Fibroblast of skin of abdomen (primary cell): ENCODE results near the gene NAV2.

Experiments used
- DNase-seq: peaks from one replicate; pipeline ENCODE4 v3.0.0-alpha.2; 2013

Gene NAV2

DNA sequence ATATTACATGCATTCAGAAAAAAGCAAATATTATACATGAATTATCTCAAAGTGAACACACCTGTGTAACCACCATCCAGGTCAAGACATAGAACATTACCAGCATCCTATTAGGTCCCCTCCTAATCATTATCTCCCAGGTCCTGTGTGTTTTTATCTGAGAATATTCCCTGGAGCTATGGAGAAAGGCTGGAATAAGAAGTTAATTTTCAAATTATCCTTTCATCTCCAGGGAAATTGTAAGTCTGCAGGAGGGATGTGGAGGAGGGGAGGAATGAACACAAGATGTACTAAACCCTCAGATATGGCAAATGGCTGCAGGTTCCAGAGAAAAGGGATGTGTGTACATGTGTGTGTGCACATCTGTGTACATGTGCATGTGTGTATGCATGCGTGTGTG is 25.2 kb upstream of the NAV2 start:
- DNase-seq = no peak

DNA sequence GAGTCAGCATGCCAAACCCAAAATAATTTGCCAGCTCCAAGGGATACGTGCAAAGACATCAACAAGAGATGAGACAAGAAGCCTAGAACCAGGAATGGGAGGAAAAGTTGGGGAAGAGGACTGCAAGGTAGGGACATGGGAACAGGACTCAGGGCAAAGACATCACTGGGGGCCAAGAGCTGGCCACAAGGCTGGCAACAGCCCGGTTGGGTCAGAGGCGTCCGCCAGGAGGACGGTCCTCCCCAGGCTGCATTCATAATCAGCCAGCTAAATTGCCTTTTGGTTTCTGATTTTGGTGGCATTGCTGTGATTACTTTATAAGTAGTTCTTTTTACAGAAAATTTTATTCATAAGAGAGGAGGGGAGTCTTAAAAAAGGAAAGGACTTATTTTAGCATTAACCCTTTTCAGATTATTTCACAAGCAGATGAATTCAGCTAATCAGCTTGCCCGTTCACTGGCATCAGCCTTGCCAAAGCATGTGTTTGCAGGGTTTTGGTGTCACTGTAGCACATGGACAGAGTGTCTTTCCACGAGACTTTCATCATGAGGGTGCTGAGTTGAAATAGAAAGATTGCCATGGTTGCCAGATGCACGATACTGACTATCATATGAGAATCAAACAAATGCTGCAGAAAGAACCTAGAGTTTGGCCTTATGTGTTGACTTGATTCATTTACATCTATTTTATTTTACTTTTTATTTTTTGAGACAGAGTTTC is 23.2 kb upstream of the NAV2 start:
- DNase-seq = no peak

DNA sequence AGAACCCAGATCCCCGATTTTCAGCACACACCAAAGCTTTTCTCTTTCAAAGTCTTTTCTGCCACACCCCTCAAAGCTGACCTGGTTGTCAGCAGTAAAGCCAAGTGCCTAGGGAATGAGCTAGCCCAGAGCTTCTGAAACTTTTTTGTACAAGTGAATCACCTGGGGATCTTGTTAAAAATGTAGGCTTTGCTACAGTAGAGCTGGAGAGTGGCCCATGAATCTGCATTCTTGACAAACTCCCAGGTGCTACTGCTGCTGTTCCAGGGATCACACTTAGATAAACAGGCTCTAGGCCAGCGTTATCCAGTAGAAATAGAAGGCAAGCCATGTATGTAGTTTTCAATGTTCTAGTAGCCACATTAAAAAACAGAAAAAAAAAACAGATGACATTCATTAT is 21.8 kb upstream of the NAV2 start:
- DNase-seq = no peak

DNA sequence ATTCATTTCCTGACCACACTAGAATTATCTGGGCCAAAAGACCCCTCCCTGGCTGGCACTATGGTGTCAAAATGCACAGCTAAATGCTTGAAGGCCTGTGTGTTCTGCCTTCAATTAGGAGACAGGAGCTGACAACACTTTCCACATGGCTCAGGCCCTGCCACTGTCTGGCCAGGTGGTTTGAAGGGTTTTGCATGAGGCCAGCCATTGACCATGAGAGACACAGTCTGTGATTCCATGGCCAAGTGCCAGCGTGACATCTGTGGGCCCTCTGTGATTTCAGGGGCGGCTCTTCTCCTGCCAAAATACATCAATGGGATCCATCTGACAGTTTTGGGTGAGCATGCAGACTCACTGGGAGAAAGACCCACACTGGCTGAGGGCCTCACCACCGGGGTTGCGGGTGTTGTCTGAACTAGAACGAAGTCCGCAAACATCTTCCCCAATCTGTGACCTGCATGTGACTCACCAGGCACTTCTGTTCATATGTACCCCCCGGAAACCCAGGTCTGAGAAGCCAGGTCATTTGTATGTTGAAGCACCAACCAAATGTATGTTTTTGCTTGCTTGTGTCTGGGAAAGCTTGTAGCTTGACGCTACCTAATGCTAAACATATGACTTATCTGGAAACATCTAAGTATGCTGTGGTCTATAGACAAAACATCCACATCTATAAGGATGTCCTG is 20.7 kb upstream of the NAV2 start:
- DNase-seq = peak; percentile 70

DNA sequence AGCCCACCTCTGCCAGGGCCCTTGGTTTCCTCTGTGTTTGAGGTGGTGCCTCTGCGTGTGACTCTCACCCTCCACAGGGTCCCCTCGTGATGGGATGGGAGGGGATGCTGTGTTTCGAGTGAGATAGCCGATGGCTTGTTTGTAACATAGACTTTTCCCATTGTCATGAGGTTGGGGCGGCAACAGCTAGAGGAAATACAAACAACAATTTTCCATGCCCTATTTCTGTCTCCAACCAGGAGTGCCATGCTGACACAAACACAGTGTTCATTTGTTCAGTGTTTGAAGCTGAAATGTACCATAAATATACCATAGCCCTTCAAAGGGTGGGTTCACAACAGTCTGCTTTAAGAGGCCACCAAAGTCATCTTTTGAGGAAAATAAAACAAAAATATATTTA is 19.5 kb upstream of the NAV2 start:
- no peak for DNase-seq

DNA sequence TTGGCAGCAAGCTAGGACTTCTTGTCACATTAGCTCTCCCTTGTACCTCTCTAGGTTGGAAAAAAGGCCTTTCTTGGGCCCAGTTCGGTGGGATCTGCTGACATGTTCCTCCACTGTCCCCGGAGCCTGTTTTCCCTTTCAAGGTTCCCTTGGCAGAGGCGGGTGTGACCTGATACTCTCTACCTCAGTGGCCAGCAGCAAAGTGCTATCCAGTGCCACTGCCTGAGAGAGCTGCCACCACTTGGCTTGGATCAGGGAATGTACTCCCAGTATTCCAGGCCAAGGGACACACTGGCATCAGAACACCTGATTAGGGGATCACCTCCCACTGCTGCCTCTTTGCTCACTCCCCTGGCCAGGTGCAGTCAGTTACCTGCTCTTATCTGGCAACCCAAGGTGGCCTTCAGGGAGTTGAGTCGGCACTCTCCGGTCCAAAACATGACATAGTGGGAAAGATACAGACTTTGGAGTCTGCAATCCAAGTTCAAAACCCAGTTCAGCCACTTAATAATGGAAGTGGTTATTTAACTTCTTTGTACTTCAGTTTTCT is 17.8 kb upstream of the NAV2 start:
- no peak for DNase-seq

DNA sequence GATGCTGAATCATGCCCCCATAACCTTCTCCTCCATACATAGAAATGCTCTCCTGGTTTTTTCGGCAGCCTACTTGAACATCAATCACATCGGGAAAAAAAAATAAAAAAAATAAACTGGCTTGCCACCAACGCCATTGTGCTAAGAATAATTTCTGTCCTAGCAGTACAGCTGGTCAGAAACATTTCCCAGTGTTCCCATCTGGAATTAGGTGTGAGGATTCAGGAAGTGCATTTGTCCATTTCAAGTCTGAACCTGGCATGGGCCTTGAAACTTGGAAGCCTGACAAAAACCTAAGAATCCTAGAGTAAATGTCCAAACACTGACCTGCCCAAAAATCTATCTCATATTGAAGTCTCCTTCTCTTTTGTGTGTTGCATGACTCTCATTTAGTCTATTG is 16.6 kb upstream of the NAV2 start:
- DNase-seq = no peak

DNA sequence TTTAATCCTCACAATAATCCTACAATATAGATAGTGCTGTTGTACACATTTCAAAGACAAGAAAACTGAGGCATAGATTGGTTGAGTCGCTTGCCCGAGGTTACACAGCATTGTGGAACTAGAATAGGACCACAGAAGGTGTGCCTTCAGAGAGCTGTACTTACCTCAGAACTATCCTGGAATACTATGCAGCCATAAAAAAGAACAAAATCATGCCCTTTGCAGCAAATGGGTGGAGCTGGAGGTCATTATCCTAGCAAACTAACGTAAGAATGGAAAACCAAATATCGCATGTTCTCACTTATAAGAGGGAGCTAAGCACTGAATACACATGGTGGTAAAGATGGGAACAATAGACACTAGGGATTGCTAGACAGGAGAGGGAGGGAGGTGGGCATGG is 15.7 kb upstream of the NAV2 start:
- no peak for DNase-seq

DNA sequence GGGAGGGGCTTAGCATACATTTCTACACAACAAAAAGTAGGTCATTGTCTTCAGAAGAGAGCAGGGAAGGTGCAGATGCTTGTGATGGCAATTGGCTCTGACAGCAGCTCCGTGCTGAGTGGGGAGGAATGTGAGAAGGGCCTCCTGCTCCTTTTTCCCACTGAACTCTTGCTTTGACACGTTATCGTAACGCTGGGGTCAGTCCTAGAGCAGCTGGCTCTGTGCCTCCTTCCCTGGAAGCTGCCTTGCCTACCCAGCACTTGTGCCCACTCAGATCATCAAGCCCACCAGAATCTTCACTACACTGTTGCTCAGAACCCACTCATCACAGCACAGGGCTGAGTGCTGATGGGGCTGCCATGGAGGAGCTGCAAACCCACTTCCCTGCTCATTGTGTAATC is 14.9 kb upstream of the NAV2 start:
- no peak for DNase-seq

DNA sequence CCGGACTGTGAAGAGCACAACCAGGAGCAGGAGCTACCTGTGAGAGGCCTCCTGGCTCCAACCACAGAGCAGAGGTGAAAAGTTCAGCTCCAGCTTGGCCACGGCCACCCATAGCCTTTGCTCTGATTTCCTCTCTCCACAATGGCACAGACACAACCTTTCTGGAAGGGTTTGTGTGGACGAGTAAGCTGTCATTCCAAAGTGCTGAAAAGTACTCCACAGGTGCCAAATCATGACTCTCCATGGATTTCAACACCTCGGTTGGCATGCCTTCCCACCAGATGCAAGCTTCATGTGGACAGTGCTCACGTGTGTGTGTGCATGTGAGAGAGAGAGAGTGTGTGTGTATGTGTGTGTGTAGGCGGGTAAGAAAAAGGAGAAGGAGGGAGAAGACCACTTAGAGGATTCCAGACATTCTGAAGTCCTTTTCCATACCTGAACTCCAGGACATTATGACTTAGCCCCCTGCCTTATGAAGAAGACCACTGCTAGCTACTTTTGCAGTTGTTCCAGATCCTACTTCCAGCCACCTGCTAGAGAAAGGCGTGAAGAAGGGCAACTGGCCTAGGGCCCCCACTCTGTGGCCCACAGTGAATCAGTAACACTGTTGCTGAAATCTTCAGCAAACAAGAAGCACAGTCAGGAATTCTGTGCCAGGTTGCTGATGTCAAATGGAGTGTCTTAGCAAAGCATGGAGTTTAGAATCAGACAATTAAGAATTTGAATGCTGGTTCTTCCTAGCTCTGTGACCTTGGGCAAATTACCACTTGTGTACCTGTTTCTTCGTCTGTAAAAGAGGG is 13.9 kb upstream of the NAV2 start:
- peak; percentile 78 for DNase-seq

DNA sequence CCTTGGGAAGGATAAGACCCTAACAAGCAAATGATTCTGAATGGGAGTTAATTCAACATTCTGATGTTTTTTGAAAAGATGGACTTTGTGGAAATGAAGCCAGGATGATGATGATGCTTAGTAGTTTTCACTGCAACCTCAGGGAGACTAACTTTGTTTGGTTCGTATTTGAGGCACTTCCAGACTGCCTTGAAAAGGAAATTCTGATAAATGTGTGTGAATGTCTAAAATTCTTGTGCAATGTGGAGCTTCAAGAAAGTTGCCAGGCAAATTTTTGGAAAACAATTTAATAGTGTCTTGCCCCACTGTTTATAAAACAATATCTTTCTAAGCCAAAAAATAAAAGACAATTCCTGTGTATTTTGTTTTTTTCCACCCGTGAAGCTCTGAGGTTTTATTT is 11.2 kb upstream of the NAV2 start:
- no peak for DNase-seq

DNA sequence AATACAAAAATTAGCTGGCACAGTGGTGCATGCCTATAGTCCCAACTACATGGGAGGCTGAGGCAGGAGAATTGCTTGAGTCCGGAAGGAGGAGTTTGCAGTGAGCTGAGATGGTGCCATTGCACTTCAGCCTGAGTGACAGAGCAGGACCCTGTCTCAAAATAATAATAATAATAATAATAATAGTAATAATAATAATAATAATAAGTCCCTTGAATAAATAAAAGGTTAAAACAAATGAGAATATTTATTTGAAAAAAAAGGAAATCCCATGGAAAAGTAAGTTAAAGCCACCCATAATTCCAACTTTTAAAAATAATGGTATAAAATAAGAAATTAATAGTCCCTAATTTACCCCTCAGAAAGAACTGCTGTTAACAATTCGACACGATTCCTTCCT is 10.0 kb upstream of the NAV2 start:
- DNase-seq = no peak

DNA sequence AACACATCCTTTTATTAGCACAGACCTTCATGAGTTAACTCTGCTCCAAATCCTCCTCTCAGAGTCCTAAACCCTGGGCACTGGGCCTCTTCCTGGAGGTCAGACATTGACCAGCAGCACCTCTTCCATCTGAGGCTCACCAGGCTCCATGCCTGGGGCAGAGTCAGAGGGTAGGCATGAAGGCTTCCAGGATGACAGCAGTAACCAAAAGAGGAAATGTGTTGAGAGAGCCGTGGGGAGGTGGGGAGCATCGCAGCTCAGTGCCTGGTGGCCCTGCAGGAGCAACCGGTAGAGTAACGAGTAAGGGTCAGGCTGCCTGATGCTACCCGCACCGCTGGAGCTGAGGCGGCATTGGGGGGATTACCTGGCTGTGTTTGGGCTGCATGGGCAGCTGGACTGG is 9.4 kb upstream of the NAV2 start:
- no peak for DNase-seq

DNA sequence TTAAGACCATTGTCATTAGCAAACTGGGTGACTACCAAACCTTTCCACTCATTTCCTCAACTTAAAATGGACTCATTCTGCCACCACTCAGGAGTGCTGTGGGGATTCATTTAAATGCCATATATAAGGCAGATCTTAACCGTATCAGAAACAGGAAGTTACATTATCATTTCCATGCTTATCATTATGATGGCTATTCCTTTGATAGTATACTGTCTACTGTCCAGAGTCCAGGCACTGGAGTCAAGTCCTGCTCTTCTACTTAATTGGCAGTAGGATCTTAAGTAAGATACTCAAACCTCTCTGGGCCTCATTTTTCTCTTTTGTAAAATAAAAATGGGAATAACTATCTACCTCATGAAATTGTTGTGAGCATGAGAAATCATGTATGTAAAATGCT is 8.4 kb upstream of the NAV2 start:
- DNase-seq = no peak

DNA sequence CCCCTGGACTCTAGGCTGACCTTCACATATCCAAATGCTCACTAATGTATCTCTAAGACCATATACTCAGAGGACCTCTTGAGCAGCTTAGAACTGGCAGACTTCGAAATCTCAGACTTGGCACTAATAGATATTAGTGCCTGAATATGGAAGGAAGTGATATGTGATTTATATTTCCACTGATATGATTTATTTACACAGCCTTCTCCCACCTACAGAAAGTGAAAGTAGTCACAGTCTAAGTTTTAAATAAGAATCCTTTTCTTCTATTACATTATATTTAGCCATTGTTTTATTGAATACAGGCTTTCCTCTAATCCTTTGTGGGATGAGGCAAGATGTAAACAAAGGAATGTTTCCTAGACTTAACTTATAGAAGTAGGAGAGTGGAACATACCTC is 6.7 kb upstream of the NAV2 start:
- DNase-seq = no peak

DNA sequence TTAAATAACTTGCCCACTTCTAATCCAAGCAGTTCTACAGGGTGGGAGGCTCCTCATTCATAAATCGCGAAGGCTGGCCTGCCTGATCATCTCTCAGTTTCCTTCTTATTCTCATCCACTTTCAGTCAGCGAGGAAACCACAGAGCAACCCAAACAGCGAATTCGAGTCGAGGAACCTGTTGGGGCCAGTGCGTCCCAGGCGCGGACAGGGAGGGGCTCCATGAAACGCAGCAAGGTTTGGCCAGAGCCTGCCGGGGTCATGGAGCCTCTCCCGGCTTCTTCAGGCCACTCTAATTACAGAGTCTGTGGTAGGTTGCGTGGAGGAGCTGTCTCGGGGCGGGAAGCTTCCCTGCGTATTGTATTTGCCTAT is 741 bp upstream of the NAV2 start:
- no peak for DNase-seq

DNA sequence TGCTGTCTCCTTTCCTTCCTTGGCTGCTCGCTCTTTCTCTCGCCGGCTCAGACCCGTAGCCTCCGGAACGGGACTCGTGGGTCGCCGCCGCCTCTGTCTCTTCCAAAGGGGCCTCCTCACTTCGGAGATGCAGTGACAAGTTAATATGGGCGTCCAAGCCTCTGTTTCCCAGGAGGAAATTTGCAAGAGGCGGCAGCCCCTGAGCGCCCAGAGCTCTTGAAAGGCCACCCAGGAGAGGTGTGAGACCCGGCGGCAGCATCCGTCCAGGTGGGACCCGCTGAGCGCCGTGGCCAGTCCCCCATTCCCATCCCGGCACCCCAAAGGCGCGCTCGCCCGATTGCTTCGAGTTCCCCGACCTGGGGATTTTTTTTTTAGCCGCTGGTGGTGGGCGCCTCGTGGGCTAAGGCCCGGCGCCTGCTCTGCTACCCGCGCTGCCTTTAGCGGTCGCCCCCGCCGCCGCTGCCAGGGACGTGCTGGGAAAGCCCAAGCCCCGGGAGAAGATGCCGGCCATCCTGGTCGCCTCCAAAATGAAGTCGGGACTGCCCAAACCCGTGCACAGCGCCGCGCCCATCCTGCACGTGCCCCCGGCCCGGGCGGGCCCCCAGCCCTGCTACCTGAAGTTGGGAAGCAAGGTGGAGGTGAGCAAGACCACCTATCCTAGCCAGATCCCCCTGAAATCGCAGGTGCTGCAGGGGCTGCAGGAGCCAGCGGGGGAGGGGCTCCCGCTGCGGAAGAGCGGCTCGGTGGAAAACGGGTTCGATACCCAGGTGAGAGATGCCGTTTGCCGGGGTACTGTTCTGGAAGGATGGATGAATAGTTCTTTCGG is 772 bp downstream of the NAV2 start:
- no peak for DNase-seq

DNA sequence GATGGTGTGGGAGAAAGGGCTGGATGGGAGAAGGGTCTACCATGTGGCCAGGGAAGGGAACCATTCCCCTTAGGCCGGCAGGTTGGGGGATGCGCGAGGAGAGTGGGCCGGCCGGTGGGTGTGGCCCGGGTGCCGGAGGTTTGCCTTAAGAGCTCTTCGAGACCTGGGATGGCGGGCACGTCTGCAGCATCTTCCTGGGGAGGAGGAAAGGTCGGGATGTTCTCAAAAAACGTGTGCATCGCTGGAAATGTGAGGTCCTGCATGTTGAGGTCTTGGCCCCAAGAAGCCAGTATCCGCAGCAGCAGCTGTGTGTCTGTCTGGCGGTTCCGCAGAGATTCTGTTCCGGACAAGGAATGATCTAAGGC is 1.4 kb downstream of the NAV2 start:
- no peak for DNase-seq

DNA sequence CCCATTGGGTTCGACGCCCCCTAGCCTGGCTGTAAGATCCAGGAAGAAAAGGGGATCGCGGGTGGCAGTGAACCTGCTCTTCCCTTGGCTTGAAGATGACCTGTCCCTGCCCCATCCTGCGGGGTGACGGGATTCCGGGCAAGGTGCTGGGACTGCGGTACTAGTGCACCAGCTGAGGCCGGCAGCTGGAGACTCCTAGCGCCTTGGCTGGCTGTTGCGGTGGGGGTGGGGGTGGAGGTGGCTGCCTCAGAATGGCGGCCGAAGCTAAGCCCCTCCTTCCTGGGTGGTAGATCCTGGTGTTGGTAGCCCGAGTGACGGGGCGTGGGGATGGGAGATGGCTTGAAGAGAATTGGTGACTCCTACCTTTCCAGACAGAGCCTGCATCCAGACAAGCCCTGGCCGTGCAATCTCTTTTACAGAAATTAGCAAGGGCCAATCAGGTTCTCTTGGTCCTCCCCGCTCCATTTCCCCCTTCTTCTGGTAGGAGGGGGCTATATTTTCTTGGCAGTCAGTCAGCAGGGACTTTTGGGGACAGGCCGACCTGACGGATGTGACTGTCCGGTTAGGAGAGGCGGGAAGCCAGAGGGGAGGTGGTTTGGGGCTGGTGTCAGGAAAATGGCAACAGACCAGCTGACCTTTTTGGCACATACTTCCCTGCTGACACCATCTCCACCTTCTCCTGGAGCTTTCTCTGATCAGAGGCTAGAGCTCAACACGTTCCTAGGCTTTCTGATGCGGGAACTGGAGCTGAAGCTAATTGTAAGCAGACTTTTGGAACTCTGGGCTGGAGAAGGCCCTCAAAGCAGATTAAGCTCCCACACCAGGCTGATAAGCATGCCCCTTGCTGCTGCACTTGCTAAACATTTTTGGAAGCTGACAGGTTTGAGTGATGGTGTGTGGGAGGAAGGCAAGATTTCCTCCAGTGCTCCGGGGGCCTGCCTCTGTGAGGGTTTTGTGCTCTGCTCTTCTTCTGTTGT is 2.0 kb downstream of the NAV2 start:
- peak; percentile 65 for DNase-seq

DNA sequence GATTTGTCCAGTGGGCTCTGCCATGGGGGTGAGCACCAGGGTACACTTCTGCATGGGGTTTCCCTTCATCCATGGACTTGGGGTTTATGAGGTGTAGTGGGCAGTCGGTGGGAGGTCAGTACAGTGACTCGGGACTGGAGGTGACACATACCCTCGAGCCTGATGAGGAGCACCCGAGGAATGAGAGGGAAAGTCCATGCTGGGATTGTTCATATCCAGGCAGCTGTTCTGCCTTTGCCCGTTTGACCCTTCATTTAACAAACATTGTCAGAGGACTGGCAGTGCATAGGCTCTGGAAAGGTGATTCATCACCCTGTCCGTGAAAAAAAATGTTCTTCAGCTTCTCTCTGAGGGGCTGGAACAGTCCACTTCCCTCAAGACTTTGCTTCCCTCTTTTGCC is 2.7 kb downstream of the NAV2 start:
- peak; percentile 76 for DNase-seq

DNA sequence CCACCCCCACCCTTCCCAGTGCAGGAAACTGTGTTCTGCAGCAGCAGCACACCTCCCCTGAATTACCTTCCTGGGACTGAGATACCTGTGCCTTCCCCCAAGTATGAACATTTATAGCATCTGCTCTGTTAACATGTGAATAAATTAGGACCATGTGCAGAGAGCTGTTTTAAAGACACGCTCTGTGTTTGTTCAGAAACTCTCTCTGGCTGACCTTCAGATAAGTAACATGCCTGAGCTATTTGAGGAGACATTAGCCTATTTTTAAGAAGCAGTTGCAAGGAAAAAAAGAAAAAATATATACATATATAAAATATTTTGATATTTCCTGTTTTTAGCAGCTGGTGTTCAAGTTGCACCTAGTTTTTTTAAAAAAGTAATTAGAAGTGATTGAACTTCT is 5.4 kb downstream of the NAV2 start:
- DNase-seq = no peak

DNA sequence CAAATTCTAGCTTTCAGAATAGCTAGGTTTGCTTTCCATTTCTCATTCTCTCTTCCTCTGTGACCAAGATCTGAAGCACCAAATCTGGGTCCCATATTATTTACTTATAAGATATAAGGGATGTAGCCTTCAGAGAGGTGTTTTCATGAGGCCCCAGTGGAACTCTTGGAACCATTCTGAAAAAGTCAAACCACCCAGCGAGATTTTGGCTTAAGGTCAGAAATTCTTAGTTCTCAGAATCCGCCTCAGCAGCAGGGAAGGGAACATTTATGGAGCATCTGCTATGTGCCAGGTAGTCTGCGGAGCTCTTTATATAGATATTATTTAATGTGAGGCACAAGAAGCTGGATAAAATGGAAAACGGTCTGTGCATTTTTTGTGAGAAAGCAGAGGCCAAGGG is 6.3 kb downstream of the NAV2 start:
- DNase-seq = no peak
